HCT116 (cell line): ENCODE measurements around the gene WWP2. TPM values are rescaled to one million over a fixed set of nuclear protein-coding genes. Genes with fewer than 3 reads are reported as not detected.

ENCODE experiments used
- ATAC-seq: fragments of 200-7000 bp; cut with Tn5 transposase; 2 replicates; pipeline ENCODE4 v1.9.1; 2020; ENCODE audit warnings: mild to moderate bottlenecking, moderate library complexity
- BruUV-seq: library from RNA; stranded (reverse); fragments of 400-500 nt; replicated peaks from 2 replicates; lab custom pipeline; 2021; lab: Mats Ljungman, UMichigan
- CTCF ChIA-PET: fragments of 300-600 bp; sonication (Branson Sonifier 250); formaldehyde crosslinking; loops from one replicate; lab custom pipeline; 2021; ENCODE audit warnings: antibody characterized with exemption; lab: Charles Lee
- POLR2A ChIA-PET: fragments of 300-600, 350-600 bp; sonication (Branson Sonifier 250); formaldehyde crosslinking; loops from one replicate; lab custom pipeline; 2021; ENCODE audit warnings: antibody characterized with exemption; lab: Charles Lee
- RAD21 ChIA-PET, 2 experiments: fragments of 300-600 bp; sonication (Branson Sonifier 250); formaldehyde crosslinking; loops; one replicate each; lab custom pipeline; 2023; ENCODE audit warnings: low total read pairs in 2 of 2; ENCODE audit not compliant: uncharacterized antibody in 2 of 2, unreplicated experiment in 2 of 2, low non-redundant PET in 1 of 2; lab: Charles Lee
- DNase-seq: peaks from one replicate; pipeline ENCODE4 v3.0.0-alpha.2; 2010; ENCODE audit warnings: low read depth, low spot score
- H2AFZ ChIP-seq: fragments of 200-600 bp; shearing (Covaris generic), sonication (generic); 2 replicates; pipeline ENCODE4 v1.6.1; 2017; ENCODE audit warnings: low read depth, mixed run types, mixed read lengths, antibody characterized with exemption, low read length; ENCODE audit not compliant: poor library complexity, severe bottlenecking
- H3K27ac ChIP-seq: 2 replicates; pipeline ENCODE4 v1.5.1; 2012; ENCODE audit warnings: low read depth, low read length
- H3K27me3 ChIP-seq: fragments of 200-600 bp; sonication (generic); 2 replicates; pipeline ENCODE4 v1.6.1; 2016; ENCODE audit warnings: mixed run types, low read length, mixed read lengths; ENCODE audit not compliant: insufficient read depth
- H3K36me3 ChIP-seq, 2 experiments: fragments of 200-500 bp in 1 of 2; fragments of 200-600 bp in 1 of 2; sonication (Bioruptor generic) in 1 of 2; sonication (generic) in 1 of 2; 2 replicates each; pipeline versions ENCODE4 v1.5.1 to v1.6.1; 2014 to 2016; ENCODE audit warnings: low read length in 2 of 2, inconsistent platforms in 1 of 2, mixed read lengths in 1 of 2, mixed run types in 1 of 2; ENCODE audit not compliant: insufficient read depth in 2 of 2, control insufficient read depth in 1 of 2
- H3K4me1 ChIP-seq, 2 experiments: fragments of 200-600 bp in 1 of 2; sonication (generic) in 1 of 2; 2 replicates each; pipeline versions ENCODE4 v1.5.1 to v1.6.1; 2012 to 2017; ENCODE audit warnings: low read length in 2 of 2, inconsistent platforms in 1 of 2, mild to moderate bottlenecking in 1 of 2, mixed read lengths in 1 of 2, mixed run types in 1 of 2, moderate library complexity in 1 of 2; ENCODE audit not compliant: insufficient read depth in 2 of 2, control insufficient read depth in 1 of 2
- H3K4me2 ChIP-seq: fragments of 200-600 bp; sonication (generic); 2 replicates; pipeline ENCODE4 v1.6.1; 2017; ENCODE audit warnings: mixed run types, low read length, mixed read lengths
- H3K4me3 ChIP-seq, 2 experiments: fragments of 200-600 bp in 1 of 2; sonication (generic) in 1 of 2; replicated peaks in 1 of 2; 2 replicates each; pipeline ENCODE4 v1.5.1; 2011 to 2016; ENCODE audit warnings: low read length in 2 of 2, control low read depth in 1 of 2, low read depth in 1 of 2, mild to moderate bottlenecking in 1 of 2, mixed read lengths in 1 of 2, mixed run types in 1 of 2
- H3K79me2 ChIP-seq: fragments of 200-600 bp; sonication (generic); 2 replicates; pipeline ENCODE4 v1.6.1; 2017; ENCODE audit warnings: mild to moderate bottlenecking, mixed run types, low read length, moderate library complexity, mixed read lengths; ENCODE audit not compliant: insufficient read depth
- H3K9ac ChIP-seq: fragments of 200-600 bp; sonication (generic); 2 replicates; pipeline ENCODE4 v1.6.1; 2016; ENCODE audit warnings: low read length, mixed read lengths
- H3K9me2 ChIP-seq: fragments of 200-600 bp; sonication (generic), shearing (Covaris generic); 2 replicates; pipeline ENCODE4 v1.6.1; 2017; ENCODE audit warnings: mixed run types, mild to moderate bottlenecking, moderate library complexity; ENCODE audit not compliant: insufficient read depth
- H3K9me3 ChIP-seq, 2 experiments: fragments of 200-500 bp in 1 of 2; fragments of 200-600 bp in 1 of 2; sonication (Bioruptor generic) in 1 of 2; sonication (generic) in 1 of 2; 2 replicates each; pipeline ENCODE4 v1.6.1; 2014 to 2017; ENCODE audit warnings: low read length in 2 of 2, mixed read lengths in 2 of 2, inconsistent platforms in 1 of 2, low read depth in 1 of 2, mild to moderate bottlenecking in 1 of 2, mixed run types in 1 of 2, moderate library complexity in 1 of 2; ENCODE audit not compliant: control insufficient read depth in 1 of 2, insufficient read depth in 1 of 2
- H4K20me1 ChIP-seq: fragments of 200-600 bp; sonication (generic), shearing (Covaris generic); 2 replicates; pipeline ENCODE4 v1.6.1; 2017; ENCODE audit warnings: mixed run types, mild to moderate bottlenecking, moderate library complexity; ENCODE audit not compliant: insufficient read depth
- ATF3 ChIP-seq: IDR thresholded peaks from 2 replicates; pipeline ENCODE4 v1.6.1; 2012
- CBX3 ChIP-seq: IDR thresholded peaks from 2 replicates; pipeline ENCODE4 v1.6.1; 2012; ENCODE audit warnings: low read depth
- CTCF ChIP-seq, 3 experiments: fragments of 200-600 bp in 1 of 3; sonication (generic) in 1 of 3; IDR thresholded peaks in 2 of 3; conservative IDR thresholded peaks in 1 of 3; 2 replicates each; pipeline ENCODE4 v1.5.1; 2012 to 2017; ENCODE audit warnings: low read depth in 2 of 3, low read length in 2 of 3, antibody characterized with exemption in 1 of 3, borderline replicate concordance in 1 of 3, control low read depth in 1 of 3, mild to moderate bottlenecking in 1 of 3, mixed read lengths in 1 of 3, mixed run types in 1 of 3, moderate library complexity in 1 of 3; ENCODE audit not compliant: insufficient read depth in 1 of 3
- EGR1 ChIP-seq: IDR thresholded peaks from 2 replicates; pipeline ENCODE4 v1.6.1; 2012; ENCODE audit warnings: low read depth
- ELF1 ChIP-seq: IDR thresholded peaks from 2 replicates; pipeline ENCODE4 v1.6.1; 2012; ENCODE audit warnings: low read depth, borderline replicate concordance
- EZH2 ChIP-seq: fragments of 200-600 bp; sonication (generic); IDR thresholded peaks from 2 replicates; pipeline ENCODE4 v1.6.1; 2017; ENCODE audit warnings: antibody characterized with exemption, mixed run types
- EZH2phosphoT487 ChIP-seq: fragments of 200-600 bp; IDR thresholded peaks from 2 replicates; pipeline ENCODE4 v1.6.1; 2018; ENCODE audit warnings: antibody characterized with exemption, borderline replicate concordance
- FOSL1 ChIP-seq: IDR thresholded peaks from 2 replicates; pipeline ENCODE4 v1.6.1; 2012; ENCODE audit warnings: low read depth
- JUND ChIP-seq: IDR thresholded peaks from 2 replicates; pipeline ENCODE4 v1.6.1; 2012
- MAX ChIP-seq: IDR thresholded peaks from 2 replicates; pipeline ENCODE4 v1.6.1; 2012
- POLR2A ChIP-seq: IDR thresholded peaks from 2 replicates; pipeline ENCODE4 v1.7.0; 2011; ENCODE audit warnings: borderline replicate concordance; ENCODE audit not compliant: insufficient read depth, insufficient read length; ENCODE audit errors: extremely low read depth
- RAD21 ChIP-seq: IDR thresholded peaks from 2 replicates; pipeline ENCODE4 v1.6.1; 2012; ENCODE audit warnings: low read depth, mild to moderate bottlenecking
- SP1 ChIP-seq: IDR thresholded peaks from 2 replicates; pipeline ENCODE4 v1.6.1; 2012; ENCODE audit warnings: low read depth
- SRF ChIP-seq: IDR thresholded peaks from 2 replicates; pipeline ENCODE4 v1.6.1; 2012; ENCODE audit warnings: low read depth
- TCF7L2 ChIP-seq: IDR thresholded peaks from 2 replicates; pipeline ENCODE4 v1.7.0; 2011; ENCODE audit warnings: borderline replicate concordance, inconsistent platforms; ENCODE audit not compliant: insufficient read depth, insufficient read length; ENCODE audit errors: extremely low read depth
- YY1 ChIP-seq: IDR thresholded peaks from 2 replicates; pipeline ENCODE4 v1.6.1; 2011; ENCODE audit warnings: low read length, low read depth, moderate library complexity, mild to moderate bottlenecking; ENCODE audit not compliant: insufficient replicate concordance; ENCODE audit errors: extremely low read depth
- ZBTB33 ChIP-seq: IDR thresholded peaks from 2 replicates; pipeline ENCODE4 v1.6.1; 2011; ENCODE audit warnings: mild to moderate bottlenecking, low read length, moderate library complexity; ENCODE audit not compliant: insufficient replicate concordance; ENCODE audit errors: extremely low read depth
- ZFX ChIP-seq: fragments of 450-650 bp; IDR thresholded peaks from 2 replicates; pipeline ENCODE4 v1.6.1; 2017
- ZNF274 ChIP-seq: fragments of 200-500 bp; sonication (Bioruptor generic); IDR thresholded peaks from 2 replicates; pipeline ENCODE4 v1.6.1; 2014; ENCODE audit warnings: mild to moderate bottlenecking, low read depth, low read length, inconsistent platforms
- intact Hi-C: fragments of 100-400 bp; cut with micrococcal nuclease; formaldehyde crosslinking; loops from 2 replicates; pipeline ENCODE4 v1.10.0; 2022
- total RNA-seq: library from RNA; stranded (reverse); gene quantifications from one replicate; pipeline ENCODE4 v1.2.1, GENCODE V29; 2021; ENCODE audit not compliant: unreplicated experiment

The WWP2 gene
- total RNA-seq, 1 experiment from 2014 or later = 44.2 TPM

GRCh38 chr16:69888005-69888590 lies 126.0 kb downstream of the WWP2 start:
- no peak overlapping the region for H3K4me2 ChIP-seq
- no peak for TF ChIP-seq EZH2
- TF ChIP-seq RAD21 = no peak
- no peak for TF ChIP-seq MAX
- no peak for TF ChIP-seq ZFX
- no peak for TF ChIP-seq SP1
- TF ChIP-seq TCF7L2 = no peak
- no peak for TF ChIP-seq EGR1
- no peak for TF ChIP-seq YY1
- TF ChIP-seq EZH2phosphoT487 = no peak
- no peak for TF ChIP-seq ZNF274
- TF ChIP-seq ATF3 = no peak
- no peak for TF ChIP-seq CTCF (IDR thresholded peaks at IDR 0.05 in 2 of 3, conservative IDR thresholded peaks at IDR 0.05 in 1 of 3; ENCODE audit: borderline replicate concordance in 1 of 3, insufficient read depth in 1 of 3, low read depth in 2 of 3, low read length in 2 of 3)
- TF ChIP-seq SRF = no peak
- no peak for TF ChIP-seq JUND
- no peak for TF ChIP-seq CBX3
- TF ChIP-seq ZBTB33 = no peak
- TF ChIP-seq POLR2A = no peak
- no peak for TF ChIP-seq ELF1
- no peak for TF ChIP-seq FOSL1
- no peaks in the 10 kb centered on the region for H3K36me3 ChIP-seq
- ATAC-seq (no peak), DNase-seq (no peak)
- RAD21 ChIA-PET = no interaction called here
- no peak overlapping the region for H3K4me3 ChIP-seq
- no peaks in the 10 kb centered on the region for H3K4me1 ChIP-seq
- BruUV-seq = no TSS peak
- H2AFZ ChIP-seq = no peak overlapping the region
- H4K20me1 ChIP-seq = no peaks in the 10 kb centered on the region
- H3K79me2 ChIP-seq = no peaks in the 10 kb centered on the region
- no peak overlapping the region for H3K27ac ChIP-seq
- CTCF ChIA-PET = no interaction called here
- H3K9me2 ChIP-seq = no peaks in the 10 kb centered on the region
- H3K27me3 ChIP-seq = no peaks in the 10 kb centered on the region
- POLR2A ChIA-PET = interaction anchor here (0.7 kb wide), 1 partner anchor 63 kb away, joined by 3 read pairs; no protein-coding TSS in a partner anchor
- no peak overlapping the region for H3K9ac ChIP-seq
- intact Hi-C loops = no loop called here
- H3K9me3 ChIP-seq = no peaks in the 10 kb centered on the region
